COLO668 (cell line): ENCODE data around the gene MBD4.
"Not testable (repeated sequence)": the region's sequence is repeated elsewhere in the genome, so short reads cannot be mapped to it uniquely, and the experiment has no call there.

Experiments used
- DNase-seq: peaks from one replicate; lab custom pipeline; 2025; ENCODE audit not compliant: unreplicated experiment; lab: John Stamatoyannopoulos, UW

Gene MBD4

DNA sequence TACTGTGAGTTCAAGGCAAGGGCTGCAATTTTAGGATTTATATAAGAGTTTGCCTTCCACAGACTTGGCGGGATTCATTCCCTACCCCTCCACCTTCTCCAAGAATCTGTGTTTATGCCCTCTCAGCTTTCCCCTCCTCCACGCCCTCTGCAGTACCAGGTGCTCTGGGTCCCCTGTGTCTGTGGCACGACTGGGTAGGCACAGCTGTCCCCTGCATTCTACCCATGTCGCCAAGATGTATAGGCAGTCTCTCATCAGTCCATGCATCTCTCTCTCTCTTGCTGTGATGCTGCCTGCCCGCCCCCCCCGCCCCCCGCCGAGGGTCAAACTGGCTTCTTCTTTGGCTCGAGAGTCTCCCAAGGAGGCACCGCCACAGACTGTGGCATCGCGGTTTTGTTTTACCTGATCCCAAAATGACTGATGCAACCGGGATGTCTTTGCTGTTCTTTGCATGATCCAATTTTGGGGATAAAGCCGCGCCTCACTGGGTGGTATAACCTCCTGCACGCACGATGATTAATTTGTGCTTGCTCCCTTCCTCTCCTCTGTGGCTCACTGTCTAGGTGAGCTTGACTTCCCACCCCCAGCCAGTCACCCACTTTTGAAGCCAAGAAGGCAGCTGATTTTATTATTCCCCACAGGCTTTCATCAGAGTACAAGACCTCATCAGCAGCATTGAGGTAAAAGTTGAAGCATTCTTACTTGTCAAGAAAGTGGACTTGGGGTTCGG lies 55.0 kb downstream of the MBD4 start:
- DNase-seq = no peak

DNA sequence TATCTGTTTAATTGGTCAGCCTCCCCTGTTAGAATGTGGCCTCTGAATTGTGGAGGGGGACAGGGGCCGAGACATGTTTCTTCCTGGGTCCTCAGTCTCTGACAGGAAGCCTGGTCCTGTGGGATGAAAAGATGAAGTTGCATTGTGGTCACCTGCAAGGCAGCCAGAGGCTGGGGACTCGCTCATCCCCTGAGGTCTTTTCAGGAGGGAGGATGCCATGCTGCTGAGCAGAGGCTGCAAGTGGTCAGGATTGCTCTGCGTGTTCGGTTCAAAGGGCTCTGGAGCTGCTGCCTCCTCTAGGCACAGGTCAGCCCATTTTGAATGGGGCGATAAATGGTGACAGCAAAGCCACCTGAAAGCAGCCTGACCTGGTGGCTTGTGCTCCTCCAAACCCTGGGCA lies 55.6 kb downstream of the MBD4 start:
- not testable (repeated sequence) for DNase-seq

DNA sequence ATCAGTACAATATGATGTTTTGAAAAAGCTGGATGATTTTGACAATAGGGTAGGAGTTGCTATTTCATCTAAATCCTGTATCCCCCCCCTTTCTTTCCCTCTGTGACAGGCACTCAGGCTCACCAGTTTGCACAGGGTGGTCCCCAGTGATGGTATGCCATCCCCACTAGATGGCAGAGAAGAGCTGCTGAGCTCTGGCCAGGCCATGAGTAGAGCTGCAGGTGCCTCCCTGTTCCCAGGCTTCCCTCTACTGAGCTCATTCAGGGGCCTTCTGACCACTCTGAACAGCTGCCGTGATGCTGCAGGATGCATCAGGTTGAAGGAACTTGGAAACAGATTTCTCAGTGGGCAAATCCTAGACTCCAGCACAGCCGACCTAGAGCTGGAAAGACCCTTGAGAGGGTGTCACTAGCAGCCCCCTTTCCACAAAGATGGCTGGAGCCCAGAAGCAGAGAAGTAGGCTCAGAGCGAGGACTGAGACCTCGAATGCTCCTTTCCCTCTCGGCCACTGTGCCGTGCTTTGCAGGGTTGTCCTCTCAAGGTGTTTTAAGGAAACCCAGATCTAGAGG lies 56.4 kb downstream of the MBD4 start:
- peak; percentile 42 for DNase-seq

DNA sequence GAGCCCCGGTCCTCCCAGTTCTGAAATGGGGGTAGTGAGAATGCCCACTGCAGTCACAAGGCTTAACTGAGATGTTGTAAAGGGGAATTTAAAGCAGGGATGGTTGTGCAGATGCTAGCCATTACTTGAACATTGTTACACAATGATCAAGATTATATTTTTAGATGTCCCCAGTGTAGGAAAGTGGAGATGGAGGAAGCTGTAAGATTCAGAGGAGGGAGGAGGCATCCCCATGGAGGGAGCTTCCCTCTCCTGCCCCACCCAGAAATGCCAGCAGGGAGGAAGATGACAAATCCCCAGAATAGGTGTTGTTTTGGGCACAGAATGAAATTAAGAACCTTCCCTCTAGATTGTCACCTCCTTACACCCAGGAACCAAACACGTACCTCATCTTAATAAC lies 57.4 kb downstream of the MBD4 start:
- DNase-seq = no peak
